ENCODE data around the gene SLC9B1.
"Not testable (repeated sequence)": the region's sequence is repeated elsewhere in the genome, so short reads cannot be mapped to it uniquely, and the experiment has no call there.

DNA sequence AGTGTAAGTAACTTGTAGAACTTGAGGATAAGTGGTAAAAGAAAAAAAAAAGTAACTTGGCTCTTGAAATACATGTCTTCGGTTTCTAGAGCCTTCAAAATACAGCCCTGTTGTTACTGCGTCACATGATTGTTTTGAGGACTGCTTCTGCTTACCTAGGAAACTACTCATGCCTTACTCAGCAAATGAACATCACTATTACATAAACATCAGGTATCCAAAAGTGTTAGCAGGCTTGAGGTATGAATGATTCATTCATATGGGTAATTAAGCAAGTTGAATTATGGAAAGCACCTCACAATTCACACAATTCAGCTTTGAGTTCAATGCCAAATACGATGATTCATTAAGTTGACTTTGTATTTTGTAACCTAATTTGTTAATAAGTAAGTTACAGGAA lies 129.6 kb downstream of the SLC9B1 start:
- TF ChIP-seq, protein P1, sequence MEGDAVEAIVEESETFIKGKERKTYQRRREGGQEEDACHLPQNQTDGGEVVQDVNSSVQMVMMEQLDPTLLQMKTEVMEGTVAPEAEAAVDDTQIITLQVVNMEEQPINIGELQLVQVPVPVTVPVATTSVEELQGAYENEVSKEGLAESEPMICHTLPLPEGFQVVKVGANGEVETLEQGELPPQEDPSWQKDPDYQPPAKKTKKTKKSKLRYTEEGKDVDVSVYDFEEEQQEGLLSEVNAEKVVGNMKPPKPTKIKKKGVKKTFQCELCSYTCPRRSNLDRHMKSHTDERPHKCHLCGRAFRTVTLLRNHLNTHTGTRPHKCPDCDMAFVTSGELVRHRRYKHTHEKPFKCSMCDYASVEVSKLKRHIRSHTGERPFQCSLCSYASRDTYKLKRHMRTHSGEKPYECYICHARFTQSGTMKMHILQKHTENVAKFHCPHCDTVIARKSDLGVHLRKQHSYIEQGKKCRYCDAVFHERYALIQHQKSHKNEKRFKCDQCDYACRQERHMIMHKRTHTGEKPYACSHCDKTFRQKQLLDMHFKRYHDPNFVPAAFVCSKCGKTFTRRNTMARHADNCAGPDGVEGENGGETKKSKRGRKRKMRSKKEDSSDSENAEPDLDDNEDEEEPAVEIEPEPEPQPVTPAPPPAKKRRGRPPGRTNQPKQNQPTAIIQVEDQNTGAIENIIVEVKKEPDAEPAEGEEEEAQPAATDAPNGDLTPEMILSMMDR (IDR thresholded peaks at IDR 0.05) = not testable (repeated sequence)
- not testable (repeated sequence) for TF ChIP-seq POLR2A (IDR thresholded peaks at IDR 0.05)

All from lower leg skin (tissue), 3 donors.